Measurements from ENCODE around the gene TKT.

Gene TKT

GRCh38 chr3:53269888-53270880 lies 14.4 kb upstream of the TKT start:
- TF ChIP-seq GATA2 (IDR thresholded peaks at IDR 0.05; ENCODE audit: low read depth, low read length), result no peak
- TF ChIP-seq GATA3 (IDR thresholded peaks at IDR 0.05; ENCODE audit: low read depth, low read length), result no peak

GRCh38 chr3:53267766-53268165 lies 11.9 kb upstream of the TKT start:
- TF ChIP-seq GATA3 (IDR thresholded peaks at IDR 0.05; ENCODE audit: low read depth, low read length), result no peak
- TF ChIP-seq GATA2 (IDR thresholded peaks at IDR 0.05; ENCODE audit: low read depth, low read length), result no peak

GRCh38 chr3:53264718-53265117 lies 8.9 kb upstream of the TKT start:
- TF ChIP-seq GATA3 (IDR thresholded peaks at IDR 0.05; ENCODE audit: low read depth, low read length) (no peak), GATA2 (IDR thresholded peaks at IDR 0.05; ENCODE audit: low read depth, low read length) (no peak)

- TF ChIP-seq GATA2 (IDR thresholded peaks at IDR 0.05; ENCODE audit: low read depth, low read length), result no peak
- TF ChIP-seq GATA3 (IDR thresholded peaks at IDR 0.05; ENCODE audit: low read depth, low read length), result no peak
Observed at GRCh38 chr3:53263907-53264306, 8.1 kb upstream of the TKT start.

GRCh38 chr3:53261712-53262111 lies 5.9 kb upstream of the TKT start:
- no peak for TF ChIP-seq GATA2 (IDR thresholded peaks at IDR 0.05; ENCODE audit: low read depth, low read length)
- TF ChIP-seq GATA3 (IDR thresholded peaks at IDR 0.05; ENCODE audit: low read depth, low read length), result no peak

GRCh38 chr3:53260286-53260785 lies 4.5 kb upstream of the TKT start:
- TF ChIP-seq GATA2 (IDR thresholded peaks at IDR 0.05; ENCODE audit: low read depth, low read length), result no peak
- no peak for TF ChIP-seq GATA3 (IDR thresholded peaks at IDR 0.05; ENCODE audit: low read depth, low read length)

- TF ChIP-seq GATA3 (IDR thresholded peaks at IDR 0.05; ENCODE audit: low read depth, low read length) (no peak; the same call in 1 of the 2 replicates), GATA2 (IDR thresholded peaks at IDR 0.05; ENCODE audit: low read depth, low read length) (peak; percentile 84)
Observed at GRCh38 chr3:53259427-53260259, 3.8 kb upstream of the TKT start.

GRCh38 chr3:53258600-53259426 lies 3.0 kb upstream of the TKT start:
- TF ChIP-seq GATA3 (IDR thresholded peaks at IDR 0.05; ENCODE audit: low read depth, low read length) (no peak), GATA2 (IDR thresholded peaks at IDR 0.05; ENCODE audit: low read depth, low read length) (no peak)

- TF ChIP-seq GATA2 (IDR thresholded peaks at IDR 0.05; ENCODE audit: low read depth, low read length) (no peak), GATA3 (IDR thresholded peaks at IDR 0.05; ENCODE audit: low read depth, low read length) (no peak)
Observed at GRCh38 chr3:53257465-53257864, 1.6 kb upstream of the TKT start.

GRCh38 chr3:53256704-53257055 lies 858 bp upstream of the TKT start:
- no peak for TF ChIP-seq GATA3 (IDR thresholded peaks at IDR 0.05; ENCODE audit: low read depth, low read length)

GRCh38 chr3:53255423-53255774 lies 423 bp downstream of the TKT start:
- TF ChIP-seq GATA3 (IDR thresholded peaks at IDR 0.05; ENCODE audit: low read depth, low read length), result no peak
- TF ChIP-seq GATA2 (IDR thresholded peaks at IDR 0.05; ENCODE audit: low read depth, low read length), result no peak

GRCh38 chr3:53254509-53255422 lies 1.1 kb downstream of the TKT start:
- no peak for TF ChIP-seq GATA3 (IDR thresholded peaks at IDR 0.05; ENCODE audit: low read depth, low read length)

Measured in SH-SY5Y (cell line).